Fibroblast of peridontal ligament (primary cell): Measurements from ENCODE around the gene MAGEE2.
"Not testable (repeated sequence)": the region's sequence is repeated elsewhere in the genome, so short reads cannot be mapped to it uniquely, and the experiment has no call there.

Experiments used
- DNase-seq: peaks from one replicate; pipeline ENCODE4 v3.0.0-alpha.2; 2010; ENCODE audit errors: extremely low read depth

Gene MAGEE2

DNA sequence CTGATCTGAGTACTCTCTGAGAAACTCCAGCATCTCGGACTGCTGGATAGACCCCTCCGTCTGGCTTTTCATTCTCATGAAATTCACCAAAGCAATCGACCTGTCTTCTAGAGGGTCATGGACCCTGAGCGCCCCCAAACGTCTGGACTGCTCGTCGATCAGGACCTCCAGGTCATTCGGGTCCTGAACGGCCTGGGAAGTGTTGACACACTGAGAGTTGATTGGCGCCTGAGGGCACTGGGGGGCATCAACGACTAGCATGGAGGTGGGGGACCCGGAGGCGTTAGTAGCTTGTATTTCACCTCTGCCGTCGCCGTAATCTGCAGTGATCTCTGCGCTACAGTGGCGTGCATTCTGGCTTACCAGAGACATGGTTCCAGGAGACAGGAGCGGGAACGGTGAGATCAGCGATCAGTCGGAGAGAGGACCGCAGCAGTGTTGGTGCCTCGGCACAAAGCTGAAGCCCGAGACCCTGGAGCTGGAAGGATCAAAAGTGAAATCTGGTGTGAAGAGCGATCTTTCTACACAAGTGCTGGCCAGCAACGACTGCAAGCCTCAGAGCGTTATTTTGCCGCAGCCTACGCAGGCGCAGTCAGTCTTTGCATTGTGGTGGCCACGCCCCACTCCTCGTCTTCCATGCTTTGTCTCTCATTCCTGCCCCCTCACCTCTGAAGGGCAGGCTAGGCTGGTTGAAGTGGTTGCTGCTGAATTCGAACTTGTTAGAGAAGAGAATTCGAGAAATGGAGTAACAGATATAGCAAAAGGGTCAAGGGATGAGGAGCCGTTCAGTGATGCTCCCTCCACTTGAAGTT, at the start of gene MAGEE2:
Gene MAGEE2 (minus strand): TSS at position 575 of the 812 bp plus-strand sequence. CDS start 203 bp downstream, at position 372.
- DNase-seq: no peak

DNA sequence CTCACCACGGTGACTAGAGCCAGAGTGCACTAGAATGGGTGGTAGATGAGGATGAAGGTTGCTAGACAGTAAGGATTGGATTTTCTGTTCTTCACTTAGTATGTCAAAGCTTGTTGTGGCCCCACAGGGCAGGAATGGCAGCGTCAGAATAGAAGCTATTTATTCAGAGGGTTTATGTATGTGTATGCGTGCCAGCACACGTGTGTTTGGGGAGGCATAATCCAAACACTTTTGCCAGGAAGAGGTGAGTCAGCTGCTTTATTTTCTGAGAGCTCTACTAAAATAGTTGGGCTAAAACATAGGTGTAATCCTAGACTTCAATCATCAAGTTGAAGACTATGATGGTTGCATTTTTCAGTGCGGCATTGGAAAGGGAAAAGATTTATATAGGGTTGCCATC, 1.2 kb upstream of the MAGEE2 start:
- DNase-seq: no peak

DNA sequence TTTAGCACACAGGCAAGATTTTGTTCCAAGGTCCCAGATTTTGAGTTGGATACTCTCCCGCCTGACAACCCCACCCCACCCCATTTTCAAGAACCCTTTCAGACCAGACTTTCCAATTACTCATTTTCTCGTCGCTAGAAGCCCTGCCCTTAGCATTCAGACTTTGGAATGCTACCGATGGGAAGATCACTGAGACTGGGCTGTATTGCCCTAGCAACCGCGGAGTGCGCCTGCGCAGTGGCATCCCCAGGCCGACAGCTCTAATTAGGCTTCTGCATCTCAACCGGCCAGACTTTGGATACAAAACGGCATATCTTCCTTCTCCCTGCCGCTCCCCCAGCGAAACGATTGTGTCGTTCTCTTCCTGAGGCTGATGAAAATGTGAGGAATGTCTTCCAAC, 3.4 kb downstream of the MAGEE2 start:
- DNase-seq: no peak

- not testable (repeated sequence) for DNase-seq
Measured at GRCh38 chrX:75768063-75768462, 17.0 kb downstream of the MAGEE2 start.

- DNase-seq: no peak
Measured at GRCh38 chrX:75748431-75748830, 36.6 kb downstream of the MAGEE2 start.

GRCh38 chrX:75746891-75747639, 38.0 kb downstream of the MAGEE2 start:
- DNase-seq: no peak
